K562 (cell line): Measurements from ENCODE around the gene TUFM. TPM values are rescaled to one million over a fixed set of nuclear protein-coding genes. Genes with fewer than 3 reads are reported as not detected.
A peak's percentile ranks its signal among the peaks of the same experiment; 100 is the strongest.

Experiments used
- ATAC-seq: fragments of 200-7000 bp; cut with Tn5 transposase; 3 replicates; pipeline ENCODE4 v1.9.1; 2020; ENCODE audit warnings: moderate library complexity
- BruUV-seq: library from RNA; stranded (reverse); fragments of 400-500 nt; replicated peaks from 2 replicates; lab custom pipeline; 2021; lab: Mats Ljungman, UMichigan
- CTCF ChIA-PET: fragments of 300-600 bp; formaldehyde crosslinking; extraction: SDS; loops from one replicate; lab custom pipeline; 2021; ENCODE audit warnings: low intra/inter-chr PET ratio; lab: Yijun Ruan, JAX
- POLR2A ChIA-PET: fragments of 300-600, 350-650 bp; sonication (Branson Sonifier 250); formaldehyde crosslinking; extraction: SDS; loops from one replicate; lab custom pipeline; 2021; ENCODE audit warnings: antibody characterized with exemption, inconsistent platforms; lab: Yijun Ruan, JAX
- DNase-seq, 4 experiments: peaks; one replicate each; pipeline versions ENCODE4 v3.0.0 to v3.0.0-alpha.2; 2011 to 2018; ENCODE audit warnings: low spot score in 3 of 4, mixed read lengths in 3 of 4; ENCODE audit errors: extremely low read depth in 1 of 4
- FAIRE-seq: peaks from 2 replicates; lab custom pipeline; 2011; peaks lifted over from hg19 to GRCh38; lab: Jason Lieb, UNC
- H2AFZ ChIP-seq: 2 replicates; pipeline ENCODE4 v1.6.0; 2011; ENCODE audit warnings: low read depth, low read length, control low read depth, inconsistent platforms
- H3K27ac ChIP-seq: fragments of 200-600 bp; 3 replicates; pipeline ENCODE4 v1.8.0; 2011; ENCODE audit warnings: low read depth, mild to moderate bottlenecking, control low read depth, inconsistent platforms, low read length, moderate library complexity, mixed read lengths; ENCODE audit errors: extremely low read depth
- H3K27me3 ChIP-seq, 2 experiments: fragments of 300-600 bp in 1 of 2; 2 replicates in 1 of 2; 3 replicates in 1 of 2; pipeline versions ENCODE4 v1.6.0 to v1.8.0; 2011; ENCODE audit warnings: inconsistent platforms in 2 of 2, low read length in 2 of 2, mild to moderate bottlenecking in 1 of 2, mixed read lengths in 1 of 2, moderate library complexity in 1 of 2; ENCODE audit not compliant: control insufficient read depth in 2 of 2, insufficient read depth in 2 of 2
- H3K36me3 ChIP-seq: fragments of 300-600 bp; 3 replicates; pipeline ENCODE4 v1.8.0; 2011; ENCODE audit warnings: mild to moderate bottlenecking, low read length, inconsistent platforms; ENCODE audit not compliant: control insufficient read depth, insufficient read depth
- H3K4me1 ChIP-seq, 2 experiments: fragments of 200-600 bp in 1 of 2; replicated peaks in 1 of 2; 2 replicates in 1 of 2; 3 replicates in 1 of 2; pipeline versions ENCODE4 v1.5.1 to v1.8.0; 2011; ENCODE audit warnings: inconsistent platforms in 2 of 2, low read length in 2 of 2, mild to moderate bottlenecking in 1 of 2, mixed read lengths in 1 of 2, moderate library complexity in 1 of 2; ENCODE audit not compliant: control insufficient read depth in 2 of 2, insufficient read depth in 2 of 2
- H3K4me2 ChIP-seq: 2 replicates; pipeline ENCODE4 v1.6.1; 2011; ENCODE audit warnings: low read length, control low read depth, inconsistent platforms, mixed read lengths; ENCODE audit not compliant: insufficient read depth
- H3K4me3 ChIP-seq: fragments of 200-600 bp; sonication (generic), shearing (Covaris generic); 2 replicates; pipeline ENCODE4 v1.5.1; 2016; ENCODE audit warnings: control low read depth, inconsistent platforms
- H3K79me2 ChIP-seq: fragments of 200-600 bp; 3 replicates; pipeline ENCODE4 v1.8.0; 2011; ENCODE audit warnings: low read length, inconsistent platforms; ENCODE audit not compliant: control insufficient read depth, insufficient read depth
- H3K9ac ChIP-seq, 2 experiments: 2 replicates each; pipeline versions ENCODE4 v1.6.0 to v1.6.1; 2011; ENCODE audit warnings: low read depth in 2 of 2, low read length in 2 of 2, control low read depth in 1 of 2, inconsistent platforms in 1 of 2, mild to moderate bottlenecking in 1 of 2, mixed read lengths in 1 of 2; ENCODE audit not compliant: insufficient read depth in 1 of 2
- H3K9me1 ChIP-seq: one replicate; pipeline ENCODE4 v1.6.0; 2011; ENCODE audit warnings: inconsistent platforms, mild to moderate bottlenecking, low read length, moderate library complexity; ENCODE audit not compliant: control insufficient read depth, insufficient read depth
- H3K9me3 ChIP-seq: replicated peaks from 2 replicates; pipeline ENCODE4 v1.5.1; 2011; ENCODE audit warnings: low read depth, low read length, inconsistent platforms; ENCODE audit not compliant: control insufficient read depth, insufficient read depth
- H4K20me1 ChIP-seq: replicated peaks from 2 replicates; pipeline ENCODE4 v1.6.1; 2011; ENCODE audit warnings: low read length, inconsistent platforms, mixed read lengths; ENCODE audit not compliant: control insufficient read depth, insufficient read depth
- ADNP ChIP-seq: fragments of 200-800 bp; sonication (Bioruptor generic); IDR thresholded peaks from 2 replicates; pipeline ENCODE4 v1.6.1; 2016; ENCODE audit warnings: missing genetic modification characterization, missing compliant biosample characterization
- BCOR ChIP-seq: fragments of 450-650 bp; IDR thresholded peaks from 2 replicates; pipeline ENCODE4 v1.6.1; 2016
- CBX1 ChIP-seq: sonication (generic); IDR thresholded peaks from 2 replicates; pipeline ENCODE4 v1.6.1; 2016; ENCODE audit warnings: antibody characterized with exemption, low read depth, mild to moderate bottlenecking
- CBX3 ChIP-seq, 2 experiments: IDR thresholded peaks; 1 replicate in 1 of 2; 2 replicates in 1 of 2; pipeline ENCODE4 v1.6.1; 2012; ENCODE audit warnings: inconsistent platforms in 2 of 2, low read length in 2 of 2, borderline replicate concordance in 1 of 2, control low read depth in 1 of 2
- CHD4 ChIP-seq: fragments of 200-600 bp; sonication (generic); IDR thresholded peaks from 3 replicates; pipeline ENCODE4 v1.6.1; 2012; ENCODE audit warnings: low read depth, mild to moderate bottlenecking, mixed read lengths, low read length, inconsistent platforms; ENCODE audit not compliant: insufficient read depth, insufficient replicate concordance, poor library complexity, severe bottlenecking
- E2F3 ChIP-seq: fragments of 250-450 bp; sonication (Bioruptor Pico); IDR thresholded peaks from 2 replicates; pipeline ENCODE4 v1.4.0; 2020; ENCODE audit warnings: mild to moderate bottlenecking
- ESRRB ChIP-seq: fragments of 250-450 bp; sonication (Bioruptor Pico); IDR thresholded peaks from 2 replicates; pipeline ENCODE4 v1.5.0; 2020; ENCODE audit warnings: mild to moderate bottlenecking, moderate library complexity, borderline replicate concordance
- HDAC1 ChIP-seq, 2 experiments: fragments of 450-650 bp; IDR thresholded peaks; 2 replicates each; pipeline ENCODE4 v1.6.1; 2016 to 2017; ENCODE audit warnings: inconsistent platforms in 1 of 2, mild to moderate bottlenecking in 1 of 2, moderate library complexity in 1 of 2
- HDAC2 ChIP-seq: fragments of 450-650 bp; IDR thresholded peaks from 2 replicates; pipeline ENCODE4 v1.6.1; 2016; ENCODE audit warnings: mild to moderate bottlenecking
- KDM1A ChIP-seq, 2 experiments: fragments of 450-650 bp; IDR thresholded peaks; 2 replicates each; pipeline ENCODE4 v1.6.1; 2016; ENCODE audit warnings: mild to moderate bottlenecking in 2 of 2
- PHF20 ChIP-seq: fragments of 450-650 bp; IDR thresholded peaks from 2 replicates; pipeline ENCODE4 v1.6.1; 2018; ENCODE audit not compliant: partially characterized antibody
- POLR3A ChIP-seq: IDR thresholded peaks from 2 replicates; pipeline ENCODE4 v1.6.1; 2011; ENCODE audit warnings: borderline replicate concordance, mild to moderate bottlenecking, moderate library complexity; ENCODE audit not compliant: insufficient read length, insufficient read depth; ENCODE audit errors: extremely low read depth
- PPARD ChIP-seq: fragments of 250-450 bp; sonication (Bioruptor Pico); IDR thresholded peaks from 2 replicates; pipeline ENCODE4 v1.8.0; 2022; ENCODE audit warnings: inconsistent platforms, mild to moderate bottlenecking, moderate library complexity
- PTBP1 ChIP-seq: fragments of 200-400 bp; formaldehyde crosslinking; IDR thresholded peaks from 2 replicates; pipeline ENCODE4 v1.6.1; 2017; ENCODE audit warnings: low read depth, low read length
- RBM25 ChIP-seq: fragments of 200-400 bp; formaldehyde crosslinking; IDR thresholded peaks from 2 replicates; pipeline ENCODE4 v1.6.1; 2018; ENCODE audit warnings: low read length, low read depth, moderate library complexity; ENCODE audit not compliant: severe bottlenecking
- RCOR1 ChIP-seq, 2 experiments: IDR thresholded peaks; 2 replicates each; pipeline ENCODE4 v1.6.1; 2012; ENCODE audit warnings: low read depth in 2 of 2, low read length in 2 of 2, borderline replicate concordance in 1 of 2, improper control_type of control experiment in 1 of 2
- SMARCA5 ChIP-seq: fragments of 450-650 bp; IDR thresholded peaks from 2 replicates; pipeline ENCODE4 v1.6.1; 2016
- WGBS: fragments of 100-300 bp; shearing (Covaris generic); methylation state at CpG from one replicate; pipeline ENCODE4 v1.1.6; 2016; ENCODE audit warnings: low coverage, mixed read lengths; ENCODE audit not compliant: insufficient coverage; ENCODE audit errors: missing lambda C conversion rate; 5-methylcytosine and 5-hydroxymethylcytosine counted together
- in situ Hi-C: fragments of 300-500 bp; cut with MboI; formaldehyde crosslinking; loops from 4 replicates; pipeline ENCODE4 v1.15.0; 2018; ENCODE audit warnings: inconsistent platforms, mixed read lengths
- intact Hi-C: fragments of 100-400 bp; cut with micrococcal nuclease; formaldehyde crosslinking; loops from 2 replicates; pipeline ENCODE4 v1.14.2; 2022
- polyA plus RNA-seq, 8 experiments: library from polyadenylated mRNA; depleted of rRNA in 4 of 8; stranded (reverse) in 5 of 8; unstranded in 3 of 8; fragments of >200 nt; fragmentation: Nextera tagmentation in 2 of 8; fragmentation: Illumina TruSeq in 1 of 8; extraction: Ambion mirVana in 2 of 8; extraction: Trizol in 1 of 8; gene quantifications; 2 replicates each; pipeline versions ENCODE4 v1.2.1 to v1.2.3, GENCODE V29; 2011 to 2014; ENCODE audit warnings: inconsistent platforms in 1 of 8, missing spikeins in 1 of 8
- total RNA-seq, 7 experiments: library from RNA; depleted of rRNA in 6 of 7; stranded (reverse); fragments of >200 nt in 6 of 7; fragmentation: Illumina TruSeq in 2 of 7; extraction: Trizol in 2 of 7; gene quantifications; 2 replicates each; pipeline versions ENCODE4 v1.2.1 to v1.2.3, GENCODE V29; 2011 to 2021; ENCODE audit warnings: low replicate concordance in 1 of 7
- TF ChIP-seq, protein P1 (sequence below): sonication (generic); formaldehyde crosslinking; IDR thresholded peaks from 2 replicates; pipeline ENCODE4 v1.8.0; 2022; ENCODE audit warnings: mild to moderate bottlenecking, missing genetic modification reagents, borderline replicate concordance

The TUFM gene
- total and polyA plus RNA-seq, 9 of the 15 experiments (the other 6 are each of a cell fraction or from before 2014, with no cell fraction given) = 34.1 to 434 (median 256) TPM

DNA sequence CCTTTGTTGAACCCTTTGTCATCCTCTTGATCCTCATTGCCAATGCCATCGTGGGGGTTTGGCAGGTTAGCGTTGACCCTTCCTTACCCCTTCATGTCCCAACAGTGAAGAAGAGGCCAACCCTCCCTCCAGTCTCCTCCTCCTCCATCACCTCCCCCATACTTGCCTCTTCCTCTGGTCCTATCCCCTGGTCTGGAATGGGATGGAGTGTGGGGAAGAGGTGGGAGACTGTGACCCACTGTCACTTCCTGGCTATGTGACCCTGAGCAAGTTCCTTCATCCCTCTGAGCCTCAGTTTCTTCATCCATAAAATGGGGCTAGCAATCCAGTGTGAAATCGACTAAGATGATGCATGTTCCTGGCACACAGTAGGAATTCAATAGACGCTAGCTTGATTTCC lies 34.8 kb upstream of the TUFM start:
- Histone ChIP-seq H3K4me2 (peak overlapping the region; percentile 71; the same call in 1 of the 2 replicates), H3K79me2 (peaks cover 9% of the 10 kb centered on the region), H3K27me3 (no peaks in the 10 kb centered on the region), H3K4me3 (no peak overlapping the region), H3K4me1 (peaks cover 11 to 59% of the 10 kb centered on the region in 2 experiments; a peak in 4 of 5 replicates), H4K20me1 (no peaks in the 10 kb centered on the region), H3K27ac (no peak overlapping the region), H3K9me1 (no peaks in the 10 kb centered on the region), H2AFZ (no peak overlapping the region), H3K9me3 (no peaks in the 10 kb centered on the region), H3K9ac (peak overlapping the region in 1 of 2 experiments; percentile 92; a peak in 1 of 4 replicates), H3K36me3 (peaks cover 2% of the 10 kb centered on the region; the same call in 1 of the 3 replicates)
- ChIA-PET CTCF (no interaction called here), POLR2A (interaction anchor here (0.6 to 1.5 kb wide), 3 partner anchors 9 to 18 kb away, joined by 3 to 10 read pairs (median 4); partner anchors contain the start of gene SH2B1)
- TF ChIP-seq HDAC2 (peak; percentile 75; the same call in 1 of the 2 replicates), BCOR (peak; percentile 98), E2F3 (CRISPR knock-in tag) (no peak), PTBP1 (0 out of 2 replicates have a peak, but pooled peaks have one; percentile 84), PPARD (no peak), CHD4 (peak; percentile 80), RBM25 (peak; percentile 97), POLR3A (no peak), HDAC1 (IDR thresholded peaks at IDR 0.05) (peak in 1 of 2 experiments; percentile 25; a peak in 1 of 4 replicates), RCOR1 (IDR thresholded peaks at IDR 0.05; ENCODE audit: borderline replicate concordance in 1 of 2, low read depth in 2 of 2, low read length in 2 of 2) (peak in 1 of 2 experiments; percentile 72; a peak in 1 of 4 replicates), CBX1 (peak; percentile 88; the same call in 1 of the 2 replicates), ESRRB (CRISPR knock-in tag) (no peak), CBX3 (IDR thresholded peaks at IDR 0.05; ENCODE audit: borderline replicate concordance in 1 of 2, low read length in 2 of 2) (peak in 1 of 2 experiments; percentile 45; a peak in 1 of 3 replicates), SMARCA5 (peak; percentile 84), KDM1A (IDR thresholded peaks at IDR 0.05) (peak; percentile 77 to 88), PHF20 (peak; percentile 27), ADNP (tag) (peak; percentile 87)
- TF ChIP-seq, protein P1, sequence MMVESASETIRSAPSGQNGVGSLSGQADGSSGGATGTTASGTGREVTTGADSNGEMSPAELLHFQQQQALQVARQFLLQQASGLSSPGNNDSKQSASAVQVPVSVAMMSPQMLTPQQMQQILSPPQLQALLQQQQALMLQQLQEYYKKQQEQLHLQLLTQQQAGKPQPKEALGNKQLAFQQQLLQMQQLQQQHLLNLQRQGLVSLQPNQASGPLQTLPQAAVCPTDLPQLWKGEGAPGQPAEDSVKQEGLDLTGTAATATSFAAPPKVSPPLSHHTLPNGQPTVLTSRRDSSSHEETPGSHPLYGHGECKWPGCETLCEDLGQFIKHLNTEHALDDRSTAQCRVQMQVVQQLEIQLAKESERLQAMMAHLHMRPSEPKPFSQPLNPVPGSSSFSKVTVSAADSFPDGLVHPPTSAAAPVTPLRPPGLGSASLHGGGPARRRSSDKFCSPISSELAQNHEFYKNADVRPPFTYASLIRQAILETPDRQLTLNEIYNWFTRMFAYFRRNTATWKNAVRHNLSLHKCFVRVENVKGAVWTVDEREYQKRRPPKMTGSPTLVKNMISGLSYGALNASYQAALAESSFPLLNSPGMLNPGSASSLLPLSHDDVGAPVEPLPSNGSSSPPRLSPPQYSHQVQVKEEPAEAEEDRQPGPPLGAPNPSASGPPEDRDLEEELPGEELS (CRISPR knock-in tag) = no peak
- 89% methylated on average over 4 of the region's 4 CpGs for WGBS
- intact Hi-C loops = loop anchor here (5.0 kb wide), 2 partner anchors 34 to 56 kb away; partner anchors contain the start of gene TUFM
- no TSS peak for BruUV-seq
- ATAC-seq = no peak
- in situ Hi-C loops = no loop called here
- FAIRE-seq = no peak
- DNase-seq = no peak
